Transverse colon (tissue), 4 donors: Measurements from ENCODE around the gene RIMOC1. TPM values are rescaled to one million over a fixed set of nuclear protein-coding genes. Genes with fewer than 3 reads are reported as not detected.

Experiments used
- DNase-seq: peaks from one replicate; pipeline ENCODE4 v3.0.0-alpha.2; 2019
- H3K27ac ChIP-seq, 4 donors: fragments of 200-600 bp; sonication (generic); 2 replicates each; pipeline ENCODE4 v1.5.1; 2016 to 2018; ENCODE audit warnings: inconsistent platforms in 4 of 4
- H3K27me3 ChIP-seq: fragments of 200-600 bp; sonication (generic); 2 replicates; pipeline ENCODE4 v1.5.1; 2017; ENCODE audit warnings: inconsistent platforms
- H3K36me3 ChIP-seq, 4 donors: fragments of 200-600 bp; sonication (generic); 2 replicates each; pipeline ENCODE4 v1.5.1; 2017 to 2019; ENCODE audit warnings: inconsistent platforms in 4 of 4
- H3K4me1 ChIP-seq, 4 donors: fragments of 200-600 bp; sonication (generic); 2 replicates each; pipeline ENCODE4 v1.5.1; 2017 to 2020; ENCODE audit warnings: inconsistent platforms in 4 of 4
- H3K4me3 ChIP-seq, 4 donors: fragments of 200-600 bp; sonication (generic); 1 replicate in 1 of 4; 2 replicates in 3 of 4; pipeline versions ENCODE4 v1.5.1 to v1.6.1; 2017 to 2019; ENCODE audit warnings: inconsistent platforms in 4 of 4
- H3K9me3 ChIP-seq, 2 donors: fragments of 200-600 bp; sonication (generic); 2 replicates each; pipeline ENCODE4 v1.5.1; 2017 to 2019; ENCODE audit warnings: inconsistent platforms in 2 of 2
- EP300 ChIP-seq: sonication (generic); formaldehyde crosslinking; IDR thresholded peaks from one replicate; pipeline ENCODE4 v1.6.1; 2017; ENCODE audit warnings: antibody characterized with exemption, low read depth
- POLR2A ChIP-seq: fragments of 450-650 bp; IDR thresholded peaks from one replicate; pipeline ENCODE4 v1.6.1; 2016; ENCODE audit warnings: antibody characterized with exemption, mild to moderate bottlenecking, moderate library complexity
- POLR2AphosphoS5 ChIP-seq, 3 donors: sonication (generic); formaldehyde crosslinking; IDR thresholded peaks; one replicate each; pipeline ENCODE4 v1.6.1; 2016; ENCODE audit warnings: antibody characterized with exemption in 3 of 3
- WGBS, 2 donors: methylation state at CpG; one replicate each; pipeline ENCODE4 v1.1.5; 2018; ENCODE audit warnings: low coverage in 1 of 2; 5-methylcytosine and 5-hydroxymethylcytosine counted together
- in situ Hi-C, 4 donors: fragments of 200-750 bp; cut with MboI; loops; one replicate each; pipeline versions ENCODE4 v1.15.0 to v1.15.1; 2017; ENCODE audit warnings: low sequenced_read_pairs in 3 of 4, low pct_ligation_motif_present in 1 of 4, low pct_unique_long_range_greater_than_20kb in 1 of 4
- intact Hi-C: fragments of 100-400 bp; cut with DNase I; formaldehyde crosslinking; loops from one replicate; pipeline ENCODE4 v1.15.1; 2023; ENCODE audit warnings: low total_unique reads
- total RNA-seq, 4 donors: library from RNA; depleted of rRNA; stranded (reverse); fragments of >200 nt; gene quantifications; one replicate each; pipeline ENCODE4 v1.1.0, GENCODE V29; 2016
- TF ChIP-seq, protein P1 (sequence below), 5 experiments: fragments of 200-600 bp in 3 of 5; fragments of 450-650 bp in 2 of 5; sonication (generic) in 3 of 5; IDR thresholded peaks; 1 replicate in 2 of 5; 2 replicates in 3 of 5; pipeline ENCODE4 v1.5.1; 2016 to 2017; ENCODE audit warnings: antibody characterized with exemption in 5 of 5, inconsistent platforms in 3 of 5, mild to moderate bottlenecking in 2 of 5, moderate library complexity in 1 of 5

The RIMOC1 gene
- total RNA-seq, 4 donors from 2014 or later = 10.9 to 19.8 (median 15.6) TPM

DNA sequence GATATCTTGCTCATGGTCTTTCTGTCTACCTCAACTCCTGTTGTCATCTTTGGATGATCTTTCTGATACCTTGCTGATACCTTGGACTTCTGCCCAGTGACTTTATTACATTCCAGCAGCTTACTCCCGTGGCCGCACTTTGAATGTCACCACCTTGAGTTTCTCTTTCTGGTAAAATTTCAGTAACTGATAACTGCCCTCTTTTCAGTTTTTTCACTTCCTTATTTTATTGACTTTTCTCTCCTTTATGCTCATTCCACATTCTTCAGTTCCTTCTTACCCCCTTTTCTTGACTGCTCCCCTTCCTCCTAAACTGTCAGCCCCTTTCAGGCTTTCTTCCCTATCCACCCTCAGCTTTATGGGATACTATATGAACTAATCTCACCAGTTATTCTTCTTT is 14.0 kb downstream of the RIMOC1 start:
- H3K36me3 ChIP-seq = peaks cover 0 to 69% (median 21%) of the 10 kb centered on the region in 4 donors
- H3K4me3 ChIP-seq = no peak overlapping the region
- in situ Hi-C loops = no loop called here

GRCh38 chr5:41921166-41921565 is 17.0 kb downstream of the RIMOC1 start:
- DNase-seq = no peak
- peaks cover 0 to 42% (median 13%) of the 10 kb centered on the region in 4 donors for H3K36me3 ChIP-seq
- H3K27me3 ChIP-seq = no peaks in the 10 kb centered on the region
- H3K9me3 ChIP-seq = no peaks in the 10 kb centered on the region
- in situ Hi-C loops (no loop called here), intact Hi-C loops (no loop called here)
- no peak overlapping the region for H3K4me3 ChIP-seq
- TF ChIP-seq POLR2AphosphoS5 (IDR thresholded peaks at IDR 0.05) = no peak
- TF ChIP-seq EP300 = no peak
- no peak for TF ChIP-seq POLR2A
- TF ChIP-seq, protein P1, sequence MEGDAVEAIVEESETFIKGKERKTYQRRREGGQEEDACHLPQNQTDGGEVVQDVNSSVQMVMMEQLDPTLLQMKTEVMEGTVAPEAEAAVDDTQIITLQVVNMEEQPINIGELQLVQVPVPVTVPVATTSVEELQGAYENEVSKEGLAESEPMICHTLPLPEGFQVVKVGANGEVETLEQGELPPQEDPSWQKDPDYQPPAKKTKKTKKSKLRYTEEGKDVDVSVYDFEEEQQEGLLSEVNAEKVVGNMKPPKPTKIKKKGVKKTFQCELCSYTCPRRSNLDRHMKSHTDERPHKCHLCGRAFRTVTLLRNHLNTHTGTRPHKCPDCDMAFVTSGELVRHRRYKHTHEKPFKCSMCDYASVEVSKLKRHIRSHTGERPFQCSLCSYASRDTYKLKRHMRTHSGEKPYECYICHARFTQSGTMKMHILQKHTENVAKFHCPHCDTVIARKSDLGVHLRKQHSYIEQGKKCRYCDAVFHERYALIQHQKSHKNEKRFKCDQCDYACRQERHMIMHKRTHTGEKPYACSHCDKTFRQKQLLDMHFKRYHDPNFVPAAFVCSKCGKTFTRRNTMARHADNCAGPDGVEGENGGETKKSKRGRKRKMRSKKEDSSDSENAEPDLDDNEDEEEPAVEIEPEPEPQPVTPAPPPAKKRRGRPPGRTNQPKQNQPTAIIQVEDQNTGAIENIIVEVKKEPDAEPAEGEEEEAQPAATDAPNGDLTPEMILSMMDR (IDR thresholded peaks at IDR 0.05) = no peak
- no peak overlapping the region for H3K27ac ChIP-seq
- WGBS, 2 donors = 97 to 100% methylated on average over 1 of the region's 1 CpG
- peaks cover 0 to 14% (median 3%) of the 10 kb centered on the region in 4 donors for H3K4me1 ChIP-seq

More for the DNA sequence above, 14.0 kb downstream of the RIMOC1 start:
- H3K9me3 ChIP-seq = no peaks in the 10 kb centered on the region
- H3K27ac ChIP-seq = no peak overlapping the region
- 64 to 73% methylated on average over 2 of the region's 2 CpGs for WGBS, 2 donors
- H3K27me3 ChIP-seq = no peaks in the 10 kb centered on the region
- DNase-seq = no peak
- intact Hi-C loops = no loop called here
- no peak for TF ChIP-seq POLR2A
- TF ChIP-seq POLR2AphosphoS5 (IDR thresholded peaks at IDR 0.05) = no peak
- TF ChIP-seq, protein P1 (IDR thresholded peaks at IDR 0.05) = no peak
- TF ChIP-seq EP300 = no peak
- no peaks in the 10 kb centered on the region for H3K4me1 ChIP-seq

GRCh38 chr5:41921874-41922273 is 17.7 kb downstream of the RIMOC1 start:
- WGBS, 2 donors = 95 to 100% methylated on average over 1 of the region's 1 CpG
- peaks cover 0 to 19% (median 4%) of the 10 kb centered on the region in 4 donors for H3K4me1 ChIP-seq
- intact Hi-C loops = no loop called here

DNA sequence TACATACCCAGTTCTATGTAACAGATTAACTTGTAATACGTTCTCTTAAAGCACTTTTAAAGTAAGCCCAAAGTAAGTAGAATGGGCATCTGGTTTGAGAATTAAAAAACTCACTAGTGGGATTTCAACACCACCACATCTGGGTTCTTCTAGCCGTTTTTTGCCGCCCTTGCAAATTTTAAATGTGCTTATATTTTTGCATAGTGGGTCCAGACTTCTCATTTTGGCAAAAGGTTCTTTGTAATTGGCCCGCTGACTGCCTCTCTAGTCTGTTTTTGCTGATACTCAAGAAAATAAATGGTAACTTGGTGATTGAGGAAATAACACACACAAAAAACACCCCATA is 20.4 kb downstream of the RIMOC1 start:
- H3K4me3 ChIP-seq = peak overlapping the region in 3 of 4 donors; percentile 69 to 94 (median 76)
- TF ChIP-seq POLR2A (no peak), EP300 (no peak), POLR2AphosphoS5 (IDR thresholded peaks at IDR 0.05) (no peak)
- TF ChIP-seq, protein P1 (IDR thresholded peaks at IDR 0.05) = no peak
- intact Hi-C loops = no loop called here
- peak overlapping the region; percentile 88 to 99 (median 92) for H3K27ac ChIP-seq
- in situ Hi-C loops = no loop called here
- 52 to 73% methylated on average over 4 of the region's 4 CpGs for WGBS, 2 donors
- peaks cover 0 to 19% (median 4%) of the 10 kb centered on the region in 4 donors for H3K4me1 ChIP-seq
- H3K27me3 ChIP-seq = no peaks in the 10 kb centered on the region
- DNase-seq = no peak
- peaks cover 0 to 10% (median 0%) of the 10 kb centered on the region in 4 donors for H3K36me3 ChIP-seq
- no peaks in the 10 kb centered on the region for H3K9me3 ChIP-seq

More at GRCh38 chr5:41921874-41922273, 17.7 kb downstream of the RIMOC1 start:
- Histone ChIP-seq H3K27me3 (no peaks in the 10 kb centered on the region), H3K27ac (no peak overlapping the region), H3K4me3 (no peak overlapping the region), H3K9me3 (no peaks in the 10 kb centered on the region), H3K36me3 (peaks cover 0 to 35% (median 11%) of the 10 kb centered on the region in 4 donors)
- in situ Hi-C loops = no loop called here
- DNase-seq = no peak
- no peak for TF ChIP-seq EP300
- no peak for TF ChIP-seq POLR2A
- no peak for TF ChIP-seq POLR2AphosphoS5 (IDR thresholded peaks at IDR 0.05)
- TF ChIP-seq, protein P1 (IDR thresholded peaks at IDR 0.05) = no peak
